HEK293T (cell line): ENCODE data around the gene IZUMO1.

Experiments used
- ARNT ChIP-seq: fragments of 450-650 bp; IDR thresholded peaks from 2 replicates; pipeline ENCODE4 v1.6.1; 2017; ENCODE audit warnings: mild to moderate bottlenecking
- BHLHE40 ChIP-seq: fragments of 450-650 bp; IDR thresholded peaks from 2 replicates; pipeline ENCODE4 v1.6.1; 2016; ENCODE audit warnings: mild to moderate bottlenecking, moderate library complexity, borderline replicate concordance
- ELF4 ChIP-seq: fragments of 450-650 bp; IDR thresholded peaks from 2 replicates; pipeline ENCODE4 v1.6.1; 2017; ENCODE audit warnings: antibody characterized with exemption
- FOXM1 ChIP-seq: fragments of 450-650 bp; IDR thresholded peaks from 2 replicates; pipeline ENCODE4 v1.6.1; 2017; ENCODE audit warnings: mild to moderate bottlenecking, borderline replicate concordance
- HDGF ChIP-seq: fragments of 450-650 bp; IDR thresholded peaks from 2 replicates; pipeline ENCODE4 v1.6.1; 2017; ENCODE audit warnings: antibody characterized with exemption, borderline replicate concordance
- LEF1 ChIP-seq: fragments of 450-650 bp; IDR thresholded peaks from 2 replicates; pipeline ENCODE4 v1.6.1; 2017; ENCODE audit warnings: mild to moderate bottlenecking, borderline replicate concordance
- NFRKB ChIP-seq: fragments of 450-650 bp; IDR thresholded peaks from 2 replicates; pipeline ENCODE4 v1.6.1; 2016; ENCODE audit warnings: mild to moderate bottlenecking, moderate library complexity
- SP1 ChIP-seq: fragments of 450-650 bp; IDR thresholded peaks from 2 replicates; pipeline ENCODE4 v1.6.1; 2017
- TARDBP ChIP-seq: fragments of 450-650 bp; IDR thresholded peaks from 2 replicates; pipeline ENCODE4 v1.6.1; 2016

DNA sequence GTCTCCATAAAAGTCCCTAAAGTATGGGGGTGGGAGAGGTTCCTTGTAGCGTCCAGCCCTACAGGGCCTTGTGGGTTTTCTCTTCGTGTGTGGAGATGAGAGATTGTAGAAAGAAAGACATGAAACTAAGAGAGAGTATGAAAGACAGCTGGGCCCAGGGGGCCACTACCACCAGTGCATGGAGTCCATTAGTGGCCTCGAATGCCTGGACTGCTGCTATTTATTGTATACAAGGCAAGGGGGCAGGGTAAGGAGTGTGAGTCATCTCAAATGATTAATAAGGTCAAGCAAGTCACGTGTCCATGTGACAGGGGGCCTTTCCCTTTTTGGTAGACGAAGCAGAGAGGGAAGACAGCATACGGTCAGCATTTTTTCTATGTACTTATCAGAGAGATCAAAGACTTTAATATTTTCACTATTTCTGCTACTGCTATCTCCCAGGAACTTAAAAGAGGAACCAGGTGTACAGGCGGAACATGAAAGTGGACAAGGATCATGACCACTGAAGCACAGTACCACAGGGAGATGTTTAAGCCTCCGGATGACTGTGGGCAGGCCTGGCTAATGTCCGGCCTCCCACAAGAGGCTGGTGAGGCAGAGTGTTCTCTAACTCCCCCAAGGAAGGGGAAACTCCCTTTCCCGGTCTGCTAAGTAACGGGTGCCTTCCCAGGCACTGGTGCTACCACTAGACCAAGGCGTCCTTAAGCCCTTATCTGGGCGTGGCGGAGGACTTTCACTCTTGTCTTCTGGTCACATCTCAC lies 34.1 kb upstream of the IZUMO1 start:
- TF ChIP-seq BHLHE40 (no peak), ELF4 (no peak), HDGF (no peak), SP1 (no peak), LEF1 (no peak), NFRKB (no peak), FOXM1 (no peak), ARNT (no peak), TARDBP (no peak)
